ENCODE results near the gene SARS2. TPM values are rescaled to one million over a fixed set of nuclear protein-coding genes. Genes with fewer than 3 reads are reported as not detected.

Gene SARS2
- total RNA-seq, 1 donor from 2014 or later: 26.3 TPM

- DNase-seq (ENCODE audit: extremely low spot score in 2 of 2): no peak
- intact Hi-C loops (cut with DNase I): no loop called here
These were observed 19.1 kb downstream of the SARS2 start for GRCh38 chr19:38911388-38912001.

GRCh38 chr19:38910488-38910887 is 20.1 kb downstream of the SARS2 start:
- H3K27ac ChIP-seq: no peak overlapping the region

More at GRCh38 chr19:38911388-38912001, 19.1 kb downstream of the SARS2 start:
- no peaks in the 10 kb centered on the region for H3K4me1 ChIP-seq
- TF ChIP-seq POLR2A (IDR thresholded peaks at IDR 0.05) (no peak), CTCF (IDR thresholded peaks at IDR 0.05) (no peak), POLR2AphosphoS5 (IDR thresholded peaks at IDR 0.05; ENCODE audit: insufficient read depth in 1 of 2, low read depth in 1 of 2) (no peak)
- no peaks in the 10 kb centered on the region for H3K9me3 ChIP-seq
- peaks cover 0 to 11% of the 10 kb centered on the region in 2 donors for H3K36me3 ChIP-seq
- H3K27me3 ChIP-seq: no peaks in the 10 kb centered on the region
- no peak overlapping the region for H3K27ac ChIP-seq
- no peak overlapping the region for H3K4me3 ChIP-seq

GRCh38 chr19:38908911-38909310 is 21.7 kb downstream of the SARS2 start:
- Histone ChIP-seq H3K27ac (no peak overlapping the region), H3K4me1 (no peaks in the 10 kb centered on the region), H3K9me3 (no peaks in the 10 kb centered on the region), H3K27me3 (no peaks in the 10 kb centered on the region), H3K4me3 (no peak overlapping the region), H3K36me3 (peaks cover 0 to 22% of the 10 kb centered on the region in 2 donors)
- intact Hi-C loops (cut with DNase I): no loop called here
- no peak for DNase-seq (ENCODE audit: extremely low spot score in 2 of 2)
- TF ChIP-seq POLR2AphosphoS5 (IDR thresholded peaks at IDR 0.05; ENCODE audit: insufficient read depth in 1 of 2, low read depth in 1 of 2): no peak
- TF ChIP-seq CTCF (IDR thresholded peaks at IDR 0.05): no peak
- no peak for TF ChIP-seq POLR2A (IDR thresholded peaks at IDR 0.05)

More at GRCh38 chr19:38910488-38910887, 20.1 kb downstream of the SARS2 start:
- no peak overlapping the region for H3K4me3 ChIP-seq
- intact Hi-C loops (cut with DNase I): no loop called here
- no peaks in the 10 kb centered on the region for H3K27me3 ChIP-seq
- no peaks in the 10 kb centered on the region for H3K4me1 ChIP-seq
- H3K36me3 ChIP-seq: peaks cover 0 to 15% of the 10 kb centered on the region in 2 donors
- DNase-seq (ENCODE audit: extremely low spot score in 2 of 2): no peak
- TF ChIP-seq POLR2AphosphoS5 (IDR thresholded peaks at IDR 0.05; ENCODE audit: insufficient read depth in 1 of 2, low read depth in 1 of 2) (no peak), POLR2A (IDR thresholded peaks at IDR 0.05) (no peak), CTCF (IDR thresholded peaks at IDR 0.05) (no peak)
- no peaks in the 10 kb centered on the region for H3K9me3 ChIP-seq

- H3K9me3 ChIP-seq: no peaks in the 10 kb centered on the region
- intact Hi-C loops (cut with DNase I): no loop called here
- no peak overlapping the region for H3K27ac ChIP-seq
- no peak for DNase-seq (ENCODE audit: extremely low spot score in 2 of 2)
- H3K4me3 ChIP-seq: no peak overlapping the region
- H3K36me3 ChIP-seq: peaks cover 0 to 22% of the 10 kb centered on the region in 2 donors
- H3K4me1 ChIP-seq: no peaks in the 10 kb centered on the region
- no peak for TF ChIP-seq POLR2AphosphoS5 (IDR thresholded peaks at IDR 0.05; ENCODE audit: insufficient read depth in 1 of 2, low read depth in 1 of 2)
- TF ChIP-seq CTCF (IDR thresholded peaks at IDR 0.05): no peak
- no peak for TF ChIP-seq POLR2A (IDR thresholded peaks at IDR 0.05)
- no peaks in the 10 kb centered on the region for H3K27me3 ChIP-seq
These were observed 22.9 kb downstream of the SARS2 start for GRCh38 chr19:38907670-38908069.

- no peak for TF ChIP-seq POLR2A (IDR thresholded peaks at IDR 0.05)
- no peak for TF ChIP-seq POLR2AphosphoS5 (IDR thresholded peaks at IDR 0.05; ENCODE audit: insufficient read depth in 1 of 2, low read depth in 1 of 2)
- TF ChIP-seq CTCF (IDR thresholded peaks at IDR 0.05): no peak
- no peaks in the 10 kb centered on the region for H3K9me3 ChIP-seq
- no peaks in the 10 kb centered on the region for H3K27me3 ChIP-seq
- H3K27ac ChIP-seq: no peak overlapping the region
- H3K4me1 ChIP-seq: no peaks in the 10 kb centered on the region
- H3K4me3 ChIP-seq: no peak overlapping the region
- DNase-seq (ENCODE audit: extremely low spot score in 2 of 2): no peak
- peaks cover 0 to 22% of the 10 kb centered on the region in 2 donors for H3K36me3 ChIP-seq
- intact Hi-C loops (cut with DNase I): no loop called here
These were observed 23.3 kb downstream of the SARS2 start for GRCh38 chr19:38907227-38907626.

Data from vagina (tissue), 2 donors.